Spleen (tissue), 7 donors: Measurements from ENCODE around the gene PTPRE.

Experiments used
- CTCF ChIP-seq, 11 experiments: fragments of 200-600 bp in 7 of 11; fragments of 450-650 bp in 4 of 11; sonication (generic) in 4 of 11; IDR thresholded peaks in 8 of 11; conservative IDR thresholded peaks in 3 of 11; 1 replicate in 7 of 11; 2 replicates in 4 of 11; pipeline versions ENCODE4 v1.4.0 to v1.8.0; 2016 to 2021; ENCODE audit warnings: antibody characterized with exemption in 11 of 11, inconsistent platforms in 4 of 11, mild to moderate bottlenecking in 1 of 11
- POLR2A ChIP-seq, 3 donors: fragments of 450-650 bp; IDR thresholded peaks; one replicate each; pipeline ENCODE4 v1.5.1; 2017; ENCODE audit warnings: antibody characterized with exemption in 3 of 3, mild to moderate bottlenecking in 1 of 3
- POLR2AphosphoS5 ChIP-seq, 3 donors: sonication (generic); formaldehyde crosslinking; IDR thresholded peaks; one replicate each; pipeline ENCODE4 v1.5.1; 2017; ENCODE audit warnings: antibody characterized with exemption in 3 of 3
- donor health status: DM: no; HTN: no; CAD: no; lungs with moderate emphysema.
- donor health status: DM: no; HTN: no; CAD: no.
- donor health status: DM: no; HTN: no; CAD: no.

DNA sequence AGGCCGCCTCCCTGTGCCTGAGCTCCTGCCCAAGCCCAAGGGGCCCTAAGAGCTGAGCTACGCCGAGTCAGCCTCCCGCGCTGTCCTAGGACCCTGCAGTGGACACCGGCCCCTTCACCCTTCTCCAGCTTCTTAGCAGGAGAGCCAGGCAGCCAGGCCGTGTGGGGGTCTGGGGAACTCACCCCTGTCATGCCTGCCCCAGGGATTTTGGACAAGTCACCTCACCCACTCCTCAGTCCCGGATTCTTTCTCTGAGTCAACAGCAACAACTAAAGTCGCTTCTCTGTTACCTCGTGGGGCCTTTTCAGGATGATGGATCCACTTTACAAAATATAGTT is 140.0 kb downstream of the PTPRE start:
- TF ChIP-seq CTCF (IDR thresholded peaks at IDR 0.05 in 8 of 11, conservative IDR thresholded peaks at IDR 0.05 in 3 of 11), result no peak
- TF ChIP-seq POLR2AphosphoS5 (IDR thresholded peaks at IDR 0.05), result no peak
- no peak for TF ChIP-seq POLR2A (IDR thresholded peaks at IDR 0.05)
